Astrocyte of the cerebellum (primary cell): ENCODE results near the gene ASMT.

ENCODE experiments used
- DNase-seq: peaks from one replicate; pipeline ENCODE4 v3.0.0-alpha.2; 2011; ENCODE audit warnings: low read depth
- H3K4me3 ChIP-seq: 2 replicates; pipeline ENCODE4 v1.5.1; 2011; ENCODE audit warnings: mild to moderate bottlenecking, low read depth, low read length, moderate library complexity
- CTCF ChIP-seq: IDR thresholded peaks from 2 replicates; pipeline ENCODE4 v1.5.1; 2012; ENCODE audit warnings: low read length, low read depth, moderate library complexity, mild to moderate bottlenecking; ENCODE audit errors: missing control alignments
- in situ Hi-C: cut with HindIII; loops from 2 replicates; pipeline ENCODE4 v1.10.0; 2017; ENCODE audit warnings: low sequenced_read_pairs

Gene ASMT

GRCh38 chrX:1582686-1583437 is 32.0 kb upstream of the ASMT start:
- DNase-seq, result no peak
- no peak overlapping the region for H3K4me3 ChIP-seq
- in situ Hi-C loops, result no loop called here
- no peak for TF ChIP-seq CTCF

DNA sequence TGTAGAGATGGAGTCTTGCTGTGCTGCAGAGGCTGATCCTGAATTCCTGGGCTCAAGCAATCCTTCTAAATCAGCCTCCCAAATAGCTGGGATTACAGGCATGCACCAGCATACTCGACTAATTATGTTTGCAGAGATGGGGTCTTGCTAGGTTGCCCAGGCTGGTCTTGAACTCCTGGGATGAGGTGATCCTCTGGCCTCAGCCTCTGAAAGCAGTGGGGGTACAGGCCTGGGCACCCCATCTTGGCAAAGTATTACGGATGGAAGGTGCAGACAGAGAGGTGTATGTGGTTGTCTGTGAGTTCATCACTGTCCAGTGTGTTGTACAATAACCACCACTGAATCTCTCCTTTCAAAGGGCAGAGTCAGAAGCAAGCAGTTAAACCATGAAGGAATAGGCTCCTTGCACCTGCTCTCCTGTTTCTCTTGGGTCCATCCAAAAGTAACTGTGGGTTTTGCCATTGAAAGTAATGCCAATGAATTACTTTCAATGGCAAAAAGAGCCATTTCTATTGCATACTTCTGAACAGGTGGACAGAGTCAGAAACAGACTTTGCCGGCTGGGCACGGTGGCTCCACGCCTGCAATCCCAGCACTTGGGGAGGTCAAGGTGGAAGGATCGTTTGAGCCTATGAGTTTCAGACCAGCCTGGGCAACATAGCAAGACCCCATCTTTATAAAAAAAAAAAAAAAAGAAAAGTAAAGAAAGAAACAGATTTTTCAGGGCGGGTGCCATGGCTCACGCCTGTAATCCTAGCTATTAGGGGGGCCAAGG is 30.4 kb upstream of the ASMT start:
- no peak for TF ChIP-seq CTCF
- DNase-seq, result no peak
- no peak overlapping the region for H3K4me3 ChIP-seq
- in situ Hi-C loops, result no loop called here

- in situ Hi-C loops, result no loop called here
- no peak for DNase-seq
Measured at GRCh38 chrX:1587161-1587560, 27.7 kb upstream of the ASMT start.

DNA sequence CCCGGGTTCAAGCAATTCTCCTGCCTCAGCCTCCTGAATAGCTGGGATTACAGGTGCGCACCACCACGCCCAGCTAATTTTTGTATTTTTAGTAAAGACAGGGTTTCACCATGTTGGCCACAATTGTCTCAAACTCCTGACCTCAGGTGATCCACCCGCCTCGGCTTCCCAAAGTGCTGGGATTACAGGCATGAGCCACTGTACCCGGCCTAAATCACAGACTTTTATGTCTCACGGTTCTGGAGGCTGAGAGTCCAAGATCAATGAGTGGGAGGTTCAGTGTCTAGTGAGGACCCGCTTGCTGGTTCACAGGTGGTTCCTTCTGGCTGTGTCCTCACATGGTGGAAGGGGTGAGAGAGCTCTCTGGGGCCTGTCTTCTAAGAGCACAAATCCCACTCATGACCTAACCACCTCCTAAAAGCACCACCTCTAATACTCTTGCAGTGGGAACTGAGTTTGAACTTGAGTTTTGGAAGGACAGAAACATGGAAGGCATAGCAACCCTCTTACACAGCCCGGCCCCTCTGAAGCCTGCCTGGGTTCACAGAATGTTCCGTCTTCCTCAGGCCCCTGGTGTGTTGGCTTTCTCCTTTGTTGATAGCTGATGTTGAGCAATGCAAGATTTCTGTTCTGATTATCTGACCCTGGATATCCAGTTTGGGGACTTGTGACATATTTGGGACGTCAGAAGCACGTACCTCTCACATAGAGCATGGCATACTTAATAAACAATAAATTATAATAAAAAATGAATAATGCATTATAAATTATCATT is 25.3 kb upstream of the ASMT start:
- TF ChIP-seq CTCF, result no peak
- H3K4me3 ChIP-seq, result no peak overlapping the region
- no peak for DNase-seq
- in situ Hi-C loops, result no loop called here

More at GRCh38 chrX:1587161-1587560, 27.7 kb upstream of the ASMT start:
- TF ChIP-seq CTCF, result no peak
- no peak overlapping the region for H3K4me3 ChIP-seq

DNA sequence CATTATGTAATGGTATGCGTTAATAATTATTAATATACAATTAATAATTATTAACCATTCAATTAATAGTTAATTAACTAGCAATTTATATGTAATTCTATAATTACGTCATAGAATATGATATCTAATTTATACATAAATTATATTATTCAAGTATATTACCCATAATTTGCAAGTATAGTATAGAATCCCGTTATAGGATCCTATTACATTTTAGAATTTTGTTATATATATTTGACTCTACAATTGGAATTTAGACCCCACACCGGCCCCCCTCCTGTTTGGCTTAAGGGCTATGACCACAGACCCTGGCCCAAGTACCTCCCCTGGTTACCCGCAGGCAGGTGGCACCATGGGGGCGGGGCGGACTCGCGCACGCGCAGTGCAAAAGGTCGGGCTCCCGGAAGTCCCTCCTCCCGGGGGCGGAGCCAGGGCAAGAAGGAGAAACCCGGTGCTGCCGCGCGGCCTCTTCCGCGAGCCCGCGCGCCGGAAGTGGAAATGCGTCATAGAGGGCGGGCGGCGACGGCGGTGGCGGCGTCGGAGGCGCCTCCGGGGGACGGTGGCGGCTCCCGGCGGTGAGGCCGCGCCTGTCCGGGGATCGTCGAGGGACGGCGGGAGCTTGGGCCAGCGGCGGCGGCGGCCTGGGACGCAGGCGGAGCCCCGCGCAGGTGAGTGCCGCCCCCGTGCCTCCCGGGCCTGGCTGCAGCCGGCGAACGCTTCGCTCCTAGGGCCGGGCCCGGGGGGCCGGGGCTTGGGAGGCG is 23.6 kb upstream of the ASMT start, which contains the start of gene AKAP17A:
Gene AKAP17A (plus strand): TSS at position 503 of the 761 bp plus-strand sequence. CDS start 1,859 bp downstream, outside the sequence.
- in situ Hi-C loops, result no loop called here
- peak within 1 kb of the TSS; percentile 93 for H3K4me3 ChIP-seq
- no peak for TF ChIP-seq CTCF
- DNase-seq, result peak; percentile 80

DNA sequence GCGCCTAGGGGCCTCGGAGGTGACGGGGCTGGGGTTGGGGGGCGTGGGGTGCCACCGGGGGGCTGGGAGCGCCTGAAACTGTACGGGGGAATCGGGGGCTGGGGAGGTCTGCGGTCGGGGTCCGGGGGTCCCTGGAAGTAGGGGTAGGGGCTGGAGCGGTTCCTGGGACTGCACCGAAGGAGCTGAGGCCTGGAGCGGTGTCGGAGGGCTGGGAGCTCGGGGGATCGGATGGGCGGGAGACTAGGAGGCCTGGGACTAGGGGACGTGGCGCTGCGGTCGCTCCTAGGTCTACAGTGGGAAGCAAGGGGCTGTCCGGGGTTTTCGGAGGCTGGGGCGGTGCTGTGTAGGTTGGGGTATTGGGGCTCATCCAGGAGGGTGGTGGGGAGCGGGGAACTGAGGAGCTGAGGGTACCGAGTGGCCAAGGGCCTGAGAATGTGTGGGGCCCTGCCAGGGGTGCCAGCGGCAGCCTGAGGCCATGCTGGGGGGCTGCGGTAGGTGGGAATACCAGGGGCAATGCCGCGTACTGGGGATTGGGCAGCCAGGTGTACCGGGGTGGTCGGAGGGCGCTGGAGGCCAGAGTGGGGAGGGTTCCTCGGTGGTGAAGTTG is 22.9 kb upstream of the ASMT start:
- in situ Hi-C loops, result no loop called here
- no peak for DNase-seq
- H3K4me3 ChIP-seq, result peak overlapping the region; percentile 93
- no peak for TF ChIP-seq CTCF
